Fibroblast of peridontal ligament (primary cell): ENCODE data around the gene TMEM139.

ENCODE experiments used
- DNase-seq: peaks from one replicate; pipeline ENCODE4 v3.0.0-alpha.2; 2010; ENCODE audit errors: extremely low read depth

The TMEM139 gene

DNA sequence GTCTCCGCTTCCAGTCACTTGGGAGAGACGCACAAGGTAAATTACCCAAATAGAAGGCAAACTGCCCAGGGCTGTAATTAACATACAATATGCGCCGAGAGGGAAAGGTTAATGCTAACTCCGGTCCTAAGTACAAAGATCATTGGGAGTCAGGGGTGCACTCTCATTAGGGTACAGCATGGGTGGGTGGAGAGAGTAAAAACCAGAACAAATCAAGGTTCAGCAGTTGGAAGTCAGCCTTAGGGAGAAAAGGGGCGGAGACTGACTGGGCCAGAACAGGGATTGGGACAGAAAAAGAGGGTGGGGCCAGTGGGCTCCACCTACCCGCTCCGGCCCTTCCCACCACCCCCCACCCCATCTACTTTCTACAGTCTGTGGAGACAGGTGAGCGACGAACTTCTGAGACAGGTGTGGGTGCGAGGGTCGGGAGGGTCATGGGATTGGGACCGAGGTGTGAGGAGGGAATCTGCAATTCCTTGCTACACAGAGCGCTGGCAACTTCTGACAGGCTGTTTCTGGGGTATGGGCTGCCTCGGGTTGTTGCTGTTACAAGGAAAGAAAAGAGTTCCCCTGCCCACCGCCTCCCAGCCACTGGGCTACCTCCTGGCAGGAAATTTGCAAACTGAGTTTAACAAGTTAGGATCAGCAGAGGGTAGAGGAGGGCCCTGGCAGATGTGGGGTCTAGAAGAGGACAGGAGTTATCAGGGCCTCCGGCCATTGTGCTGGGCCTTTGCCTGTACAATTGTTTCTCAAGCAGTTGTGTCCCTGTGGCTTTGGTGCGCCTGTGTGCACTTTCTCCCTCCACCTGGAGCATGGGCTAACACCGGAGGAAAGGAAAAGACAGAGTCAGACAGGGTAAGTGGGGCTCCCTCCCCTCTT is at the start of gene TMEM139:
Gene TMEM139, plus strand, starts transcription at position 368 of the 879 bp plus-strand sequence. CDS start 1,000 bp downstream, outside the sequence.
- DNase-seq, result no peak

DNA sequence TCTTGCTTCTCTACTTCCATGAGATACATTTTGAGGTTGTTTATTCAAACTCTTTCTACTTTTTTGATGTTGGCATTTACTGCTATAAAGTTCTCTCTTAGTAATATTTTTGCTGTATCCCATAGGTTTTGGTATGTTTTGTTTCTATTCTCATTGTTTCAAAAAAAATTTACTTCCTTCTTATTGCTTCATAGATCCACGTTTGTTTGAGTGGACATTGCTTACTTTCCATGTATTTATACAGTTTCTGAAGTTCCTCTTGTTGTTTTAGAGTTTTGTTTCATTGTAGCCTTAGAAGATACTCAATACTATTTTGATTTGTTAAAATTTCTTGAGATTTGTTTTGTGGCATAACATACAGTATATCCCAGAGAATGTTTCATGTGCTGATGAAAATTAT is 49.2 kb upstream of the TMEM139 start:
- DNase-seq, result no peak

DNA sequence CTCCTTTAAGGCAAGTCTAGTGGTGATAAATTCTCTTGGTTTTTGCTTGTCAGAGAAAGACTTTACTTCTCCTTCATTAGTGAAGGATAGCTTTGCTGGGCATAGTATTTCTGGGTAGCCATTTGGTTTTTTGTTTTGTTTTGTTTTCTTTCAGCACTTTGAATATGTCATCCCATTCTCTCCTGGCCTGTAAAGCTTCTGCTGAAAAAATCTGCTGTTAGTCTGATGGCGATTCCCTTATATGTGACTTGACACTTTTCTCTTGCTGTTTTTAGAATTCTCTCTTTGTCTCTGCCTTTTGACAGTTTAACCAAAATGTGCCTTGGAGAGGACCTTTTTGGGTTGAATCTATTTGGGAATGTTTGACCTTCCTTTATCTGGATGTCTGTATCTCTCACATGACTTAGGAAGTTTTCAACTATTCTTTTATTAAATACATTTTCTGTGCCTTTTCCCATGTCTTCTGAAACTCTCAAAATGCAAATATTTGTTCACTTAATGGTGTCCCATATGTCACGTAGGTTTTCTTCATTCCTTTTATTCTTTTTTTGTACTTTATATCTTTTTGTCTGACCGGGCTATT is 48.3 kb upstream of the TMEM139 start:
- DNase-seq, result no peak

DNA sequence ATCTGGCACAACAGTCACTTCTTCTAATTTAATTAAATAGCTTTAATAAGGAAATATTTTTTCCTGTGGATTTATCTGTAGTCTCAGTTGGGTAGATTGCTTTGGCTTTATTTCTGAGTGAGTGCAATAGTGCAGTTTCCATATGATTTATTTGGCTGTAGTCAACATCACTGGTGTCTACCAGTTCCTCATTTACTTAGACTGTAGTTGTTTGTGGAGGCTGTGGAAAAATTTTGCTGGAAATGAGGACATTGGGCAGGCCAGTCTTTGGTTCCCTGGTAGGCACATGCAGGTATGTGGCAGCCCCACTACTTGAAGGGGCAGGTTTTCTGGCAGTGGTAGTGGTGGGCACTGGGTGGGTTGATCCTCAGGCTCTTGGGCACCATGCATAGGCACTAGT is 47.4 kb upstream of the TMEM139 start:
- no peak for DNase-seq

DNA sequence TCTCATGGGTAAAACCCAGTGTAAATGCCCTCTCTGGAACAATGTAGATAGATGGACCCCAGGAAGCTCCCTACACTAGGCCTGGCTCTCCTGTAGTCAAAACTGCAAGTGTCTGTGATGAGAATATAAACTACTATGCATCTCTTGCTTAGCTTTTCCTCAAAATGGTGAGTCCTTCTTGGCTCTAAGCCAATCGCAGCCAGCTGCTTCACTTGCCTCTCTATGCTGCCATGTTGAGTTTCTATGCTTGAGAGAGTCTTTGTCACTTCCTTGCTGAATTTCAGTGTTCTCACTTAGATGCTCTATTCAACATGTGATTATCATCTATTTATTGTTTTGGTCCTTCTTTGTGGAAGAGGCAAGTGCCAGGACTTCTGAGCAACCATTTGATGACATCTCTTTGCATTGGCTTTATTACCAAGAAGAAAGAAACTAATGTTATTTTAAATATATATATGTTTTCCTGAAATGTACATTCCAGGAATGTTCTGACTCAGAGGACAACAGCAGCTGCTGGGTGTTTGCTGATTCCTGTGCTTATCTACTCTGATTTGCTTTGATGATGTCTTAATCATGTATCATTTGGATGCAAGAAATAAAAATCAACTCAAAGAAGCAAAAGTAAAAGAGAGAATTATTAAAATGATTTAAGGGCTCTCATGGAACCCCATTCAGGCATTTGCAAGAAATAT is 46.3 kb upstream of the TMEM139 start:
- no peak for DNase-seq

DNA sequence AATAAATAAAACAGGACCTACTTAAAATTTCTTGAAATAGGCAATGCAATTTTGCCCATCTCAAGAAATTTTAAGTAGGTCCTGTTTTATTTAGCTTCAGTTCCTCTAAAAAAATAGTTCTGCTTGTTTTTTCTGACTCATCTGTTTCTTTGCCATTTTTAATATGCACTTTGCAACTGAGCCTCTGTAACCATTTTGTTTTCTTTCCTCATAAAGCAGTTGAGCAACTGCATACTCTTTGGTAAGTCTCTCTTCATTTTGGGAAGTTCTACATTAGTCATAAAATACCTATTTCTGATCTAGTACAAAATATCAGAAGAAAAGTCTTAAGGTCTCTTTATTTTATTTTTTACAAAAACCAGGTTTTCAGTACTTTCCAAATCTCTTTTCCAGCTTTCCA is 44.9 kb upstream of the TMEM139 start:
- DNase-seq, result peak; percentile 84

DNA sequence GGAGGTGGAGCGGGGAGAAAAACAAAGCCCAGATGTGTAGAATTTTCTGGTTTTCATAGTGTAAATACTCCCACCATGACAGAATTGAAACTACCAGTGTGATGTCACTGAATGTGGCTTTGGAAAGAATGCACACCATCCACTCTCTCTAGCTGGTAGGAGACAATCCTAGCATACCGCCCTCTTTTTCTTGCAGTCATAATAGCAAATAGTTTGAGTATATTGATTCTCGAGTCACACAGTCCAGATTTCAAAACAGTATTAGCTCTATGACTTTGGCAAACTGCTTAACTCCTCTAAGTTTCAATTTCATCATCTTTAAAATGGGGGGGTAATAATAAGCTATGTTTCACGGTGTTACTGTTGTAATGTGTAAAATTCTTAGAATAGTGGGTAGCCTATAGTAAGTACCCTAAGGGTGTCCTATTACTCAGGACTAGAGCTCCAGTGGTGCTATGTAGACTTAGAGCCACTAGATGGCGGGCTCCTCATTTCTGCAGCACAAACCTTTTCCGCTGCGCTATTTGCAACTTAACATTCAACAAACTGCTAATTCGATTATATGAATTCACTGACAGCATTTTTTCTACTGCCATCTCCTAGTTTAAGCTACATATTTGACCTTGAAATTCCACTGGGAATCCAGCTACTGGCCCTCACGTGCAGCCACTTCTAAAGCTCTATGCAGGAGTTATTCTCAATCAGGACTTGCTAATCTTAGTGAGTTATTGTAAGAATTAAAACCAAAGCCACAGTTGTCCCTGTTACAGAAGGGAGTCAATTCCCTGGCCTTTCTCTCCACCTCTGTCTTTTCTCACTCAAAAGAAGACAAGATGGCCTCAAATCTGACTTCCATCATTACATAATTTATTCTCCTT is 44.2 kb upstream of the TMEM139 start:
- DNase-seq, result peak; percentile 95

DNA sequence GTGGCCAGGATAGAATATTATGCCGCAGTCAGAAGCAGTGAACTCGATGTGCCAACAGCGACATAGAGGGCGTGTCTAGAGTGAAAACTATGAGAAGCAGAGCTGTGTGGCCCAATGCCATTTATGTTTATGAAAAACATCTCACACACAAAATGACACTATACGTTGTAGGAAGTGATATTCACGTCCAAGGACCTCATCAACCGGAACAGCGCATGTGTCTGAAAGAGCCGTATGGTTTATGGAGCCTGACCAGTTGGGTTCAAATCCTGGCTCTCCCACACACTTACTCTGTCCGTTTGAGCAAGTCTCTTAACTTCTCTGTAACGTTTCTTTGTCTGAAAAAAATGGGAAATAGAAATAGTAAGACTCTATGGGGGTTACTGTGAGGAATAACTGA is 42.5 kb upstream of the TMEM139 start:
- no peak for DNase-seq

DNA sequence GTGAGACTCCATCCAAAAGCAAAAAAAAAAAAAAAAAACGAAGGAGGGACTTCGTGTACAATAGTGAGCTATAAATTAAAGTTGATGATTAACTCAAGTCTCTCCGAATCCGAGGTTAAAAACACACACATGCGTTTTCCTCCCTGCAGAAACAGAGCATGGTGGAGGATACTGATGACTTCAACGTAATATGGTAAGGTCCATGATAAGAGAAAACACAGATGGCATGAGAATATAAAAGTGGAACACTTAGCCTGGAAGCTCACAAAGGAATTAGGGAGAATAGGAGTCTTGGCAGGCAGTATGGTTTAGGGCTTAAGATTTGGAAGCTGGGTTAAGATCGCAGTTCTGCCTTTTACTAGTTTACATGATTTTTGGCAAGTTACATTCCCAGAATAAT is 41.6 kb upstream of the TMEM139 start:
- DNase-seq, result no peak

DNA sequence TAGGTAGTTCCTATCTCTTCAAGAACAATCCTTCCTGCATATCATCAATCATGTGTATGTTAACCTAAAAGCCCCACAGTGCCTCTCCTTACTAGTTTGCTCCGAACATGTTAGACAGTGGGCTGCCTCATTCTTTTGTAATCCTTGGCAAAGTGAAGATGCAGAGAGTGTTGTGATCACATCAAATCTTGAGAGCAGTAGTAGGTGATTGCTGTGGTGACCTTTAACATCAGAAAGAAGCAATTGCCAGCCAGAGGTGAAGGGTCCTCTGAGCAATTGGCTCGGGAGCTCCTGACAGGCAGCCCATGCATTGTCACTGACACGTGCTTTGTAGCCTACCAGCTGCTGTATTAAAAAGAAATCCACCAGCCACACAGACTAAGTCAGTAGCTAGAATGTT is 41.1 kb upstream of the TMEM139 start:
- DNase-seq, result no peak

DNA sequence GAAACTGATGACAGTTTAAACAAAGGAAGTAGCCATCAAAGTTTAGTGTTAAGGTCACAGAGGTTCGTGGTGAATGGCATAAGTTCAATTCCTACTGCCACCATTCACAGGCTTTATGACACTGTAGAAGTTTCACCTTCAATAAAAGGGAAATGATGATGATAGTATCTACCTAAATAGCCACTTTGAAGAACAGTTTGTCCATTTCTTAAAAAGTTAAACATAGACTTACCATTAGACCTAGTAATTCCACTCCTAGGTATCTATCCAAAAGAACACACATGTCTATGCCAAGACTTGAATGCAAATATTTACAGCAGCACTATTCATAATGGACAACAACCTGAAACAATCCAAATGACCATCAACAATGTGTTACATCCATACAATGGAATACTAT is 40.4 kb upstream of the TMEM139 start:
- no peak for DNase-seq

DNA sequence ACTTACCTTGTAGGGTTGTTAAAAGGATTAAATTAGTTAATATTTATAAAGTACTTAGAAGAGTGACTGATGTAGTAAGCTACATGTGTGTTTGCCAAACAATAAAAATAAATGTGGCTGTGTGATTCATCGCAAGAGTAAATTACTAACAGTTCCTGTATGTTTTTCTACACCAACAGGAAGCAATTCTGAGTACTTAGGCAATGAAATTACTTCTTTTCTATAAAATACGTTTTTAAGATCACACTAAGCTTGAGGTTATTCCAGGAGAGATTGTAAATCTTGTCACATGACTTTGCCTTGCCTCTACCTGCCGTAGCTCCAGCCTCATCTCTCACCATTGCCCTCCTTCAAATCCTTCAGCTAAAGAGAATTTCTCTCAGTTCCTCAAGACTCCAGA is 39.6 kb upstream of the TMEM139 start:
- peak; percentile 55 for DNase-seq

DNA sequence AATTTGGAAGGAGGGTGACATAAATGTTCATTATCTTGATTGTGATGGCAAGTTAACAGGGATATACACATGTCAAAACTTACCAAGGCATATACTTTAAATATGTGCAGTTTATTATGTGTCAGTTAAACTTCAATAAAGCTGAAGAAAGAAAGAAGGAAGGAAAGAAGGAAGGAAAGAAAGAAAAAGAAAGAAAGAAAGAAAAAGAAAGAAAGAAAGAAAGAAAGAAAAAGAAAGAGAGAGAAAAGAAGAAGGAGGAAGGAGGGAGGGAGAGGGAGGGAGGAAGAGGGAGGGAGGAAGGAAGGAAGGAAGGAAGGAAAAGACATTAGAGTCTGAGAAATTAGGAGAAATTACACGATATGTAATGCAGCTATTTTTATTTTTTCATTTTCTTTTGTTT is 37.4 kb upstream of the TMEM139 start:
- DNase-seq, result no peak

DNA sequence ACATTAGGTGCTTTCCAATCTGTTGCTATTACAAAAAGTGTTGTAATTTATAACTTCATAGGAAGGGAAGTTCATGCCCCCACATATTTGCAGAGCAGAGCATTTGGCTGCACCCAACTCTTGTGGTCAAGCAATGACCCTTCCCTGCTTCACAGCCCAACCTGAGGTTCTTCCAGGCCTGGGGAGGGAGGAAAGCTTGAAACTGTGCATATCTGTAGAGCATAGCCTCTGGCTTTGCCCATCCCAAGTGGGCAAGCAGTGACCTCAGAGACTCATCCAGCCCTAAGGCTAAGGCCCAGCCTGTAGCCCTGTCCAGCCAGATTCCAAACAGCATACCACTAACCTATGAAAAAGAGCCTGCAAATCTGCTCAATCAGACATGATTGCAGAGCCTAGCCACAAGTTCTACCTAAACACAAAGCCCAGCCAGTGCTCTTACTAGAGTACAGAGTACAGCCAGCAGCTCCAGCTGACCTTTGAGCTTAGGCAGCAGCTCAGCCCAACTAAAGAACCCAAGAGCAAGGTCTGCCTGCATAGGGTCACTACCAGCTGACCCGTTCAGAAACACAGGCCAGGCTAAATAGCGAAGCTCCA is 35.9 kb upstream of the TMEM139 start:
- peak; percentile 19 for DNase-seq

DNA sequence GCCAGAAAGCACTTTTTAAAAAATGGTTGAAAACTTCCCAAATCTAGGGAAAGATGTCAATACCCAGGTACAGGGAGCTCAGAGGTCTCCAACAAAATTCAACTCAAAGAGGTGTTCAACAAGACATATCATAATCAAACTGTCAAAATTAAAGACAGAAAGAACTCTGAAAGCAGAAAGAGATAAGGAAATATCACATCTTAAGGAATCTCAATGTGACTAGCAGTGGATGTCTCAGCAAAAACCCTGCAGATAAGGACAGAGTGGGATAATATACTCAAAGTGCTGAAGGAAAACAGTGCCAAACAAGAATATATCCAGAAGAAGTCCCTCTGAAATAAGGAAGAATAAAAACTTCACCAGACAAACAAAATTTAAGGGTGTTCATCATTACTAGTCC is 34.6 kb upstream of the TMEM139 start:
- no peak for DNase-seq

DNA sequence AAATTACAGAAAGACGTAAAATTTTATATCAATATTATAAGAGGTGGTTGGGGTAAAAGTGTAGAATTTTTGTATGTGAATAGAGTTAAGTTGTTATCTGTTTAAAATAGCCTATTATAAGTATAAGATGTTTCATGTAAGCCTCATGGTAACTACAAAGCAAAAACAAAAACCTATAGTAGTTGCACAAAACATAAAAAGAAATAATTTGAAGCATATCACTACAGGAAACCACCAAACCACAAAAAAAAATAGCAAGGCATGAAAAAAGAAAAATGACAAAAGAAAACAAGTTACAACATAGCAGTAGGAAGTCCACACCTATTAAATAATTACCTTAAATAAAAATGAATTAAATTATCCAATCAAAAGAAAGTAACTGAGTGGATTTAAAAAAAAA is 33.9 kb upstream of the TMEM139 start:
- DNase-seq, result no peak

DNA sequence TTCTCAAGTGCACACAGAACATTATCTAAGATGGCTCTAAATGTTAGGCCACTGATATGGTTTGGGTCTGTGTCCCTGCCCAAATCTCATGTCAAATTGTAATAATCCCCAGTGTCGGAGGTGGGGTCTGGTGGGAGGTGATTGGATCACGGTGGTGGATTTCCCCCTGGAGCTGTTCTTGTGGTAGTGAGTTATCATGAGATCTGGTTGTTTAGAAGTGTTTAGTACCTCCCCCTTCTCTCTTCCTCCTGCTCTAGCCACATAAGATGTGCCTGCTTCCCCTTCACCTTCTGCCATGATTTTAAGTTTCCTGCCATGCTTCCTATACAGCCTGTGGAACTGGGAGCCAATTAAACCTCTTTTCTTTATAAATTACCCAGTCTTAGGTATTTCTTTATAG is 32.8 kb upstream of the TMEM139 start:
- no peak for DNase-seq

DNA sequence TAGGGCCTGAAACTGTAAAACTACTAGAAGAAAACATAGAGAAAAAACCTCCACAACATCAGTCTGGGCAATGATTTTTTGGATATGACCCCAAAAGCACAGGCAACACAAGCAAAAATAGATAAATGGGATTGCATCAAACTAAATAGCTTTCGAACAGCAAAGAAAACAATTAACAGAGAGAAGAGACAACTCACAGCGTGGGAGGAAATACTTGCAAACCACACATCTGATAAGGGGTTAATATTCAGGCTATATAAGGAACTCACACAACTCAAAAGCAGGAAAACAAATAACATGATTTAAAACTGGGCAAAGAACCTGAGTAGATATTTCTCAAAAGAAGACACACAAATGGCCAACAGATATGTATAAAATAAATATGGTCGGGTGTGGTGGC is 29.2 kb upstream of the TMEM139 start:
- DNase-seq, result no peak

DNA sequence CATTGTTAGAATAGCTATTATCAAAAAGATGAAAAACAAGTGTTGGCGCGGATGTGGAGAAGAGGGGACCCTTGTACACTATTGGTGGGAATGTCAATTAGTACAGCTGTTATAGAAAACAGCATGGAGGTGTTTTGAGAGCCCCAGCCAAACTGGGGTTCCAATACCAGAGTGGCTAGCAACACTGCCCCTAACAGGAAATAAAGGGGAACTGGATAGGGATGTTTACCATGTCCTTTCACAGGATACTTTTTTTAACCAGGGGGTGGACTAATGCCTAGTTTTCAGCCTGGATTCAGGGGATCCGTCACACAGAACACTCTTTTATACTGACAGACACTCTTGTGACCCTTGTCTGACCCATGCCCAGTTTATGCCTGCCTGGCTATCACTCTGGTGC is 28.4 kb upstream of the TMEM139 start:
- DNase-seq, result no peak

DNA sequence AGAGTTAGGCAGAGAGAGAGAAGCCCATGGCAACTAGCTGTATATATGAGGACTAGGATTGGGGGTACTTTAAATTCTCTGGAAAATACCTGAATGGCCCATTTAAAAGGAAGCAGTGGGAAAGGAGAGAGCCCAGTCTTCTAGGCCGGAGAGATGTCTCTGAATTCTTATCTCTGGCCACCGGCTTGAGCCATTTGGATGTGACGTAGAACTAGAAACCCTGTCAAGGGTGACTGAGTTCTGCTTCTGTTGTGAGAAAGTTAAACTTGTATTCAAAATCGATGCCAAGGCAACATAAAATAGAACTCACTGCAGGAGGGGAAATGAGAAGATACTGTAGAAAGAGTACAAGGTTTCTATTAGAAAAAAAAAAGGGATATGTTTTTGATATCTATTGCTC is 27.8 kb upstream of the TMEM139 start:
- DNase-seq, result no peak

DNA sequence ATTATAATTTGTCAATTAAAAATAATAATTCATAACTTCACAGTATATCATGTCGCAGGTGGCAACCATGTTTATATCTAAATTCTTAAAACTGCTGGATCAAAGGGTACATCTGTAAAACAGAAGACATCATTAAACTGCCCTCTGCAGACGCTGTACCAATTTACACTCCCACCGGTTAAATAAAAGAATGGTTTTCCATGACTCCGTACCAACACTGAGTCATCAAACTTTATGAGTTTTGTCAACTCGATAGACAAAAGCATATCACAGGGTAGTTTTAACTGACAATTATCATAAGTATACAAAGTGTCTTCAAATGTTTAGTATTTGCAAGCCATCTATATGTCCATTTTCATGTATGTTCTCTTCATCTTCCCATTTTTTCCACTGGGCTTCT is 27.3 kb upstream of the TMEM139 start:
- no peak for DNase-seq

DNA sequence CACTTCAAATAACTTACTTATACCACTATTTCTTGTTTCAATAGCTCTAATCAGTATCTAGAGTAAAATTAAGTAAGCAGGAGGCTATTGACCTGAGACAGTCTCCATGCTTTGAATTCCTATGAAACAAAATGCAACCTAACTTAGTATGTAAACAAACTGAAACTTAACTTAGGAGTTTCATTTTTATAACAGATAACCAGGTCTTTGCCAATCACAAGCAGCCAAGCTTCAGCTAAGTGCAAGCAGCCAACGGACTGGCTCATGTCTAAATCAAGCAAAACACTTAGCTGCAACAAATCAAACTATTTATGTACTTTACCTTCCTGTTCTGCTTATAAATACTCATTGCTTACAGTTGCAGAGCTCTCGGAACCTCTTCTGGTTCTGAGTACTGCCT is 25.9 kb upstream of the TMEM139 start:
- peak; percentile 29 for DNase-seq
